HL-60 (cell line): ENCODE data around the gene VSNL1.

Source experiments
- GABPA ChIP-seq: IDR thresholded peaks from 2 replicates; pipeline ENCODE4 v1.6.1; 2012; ENCODE audit warnings: low read depth
- POLR2AphosphoS5 ChIP-seq: IDR thresholded peaks from 2 replicates; pipeline ENCODE4 v1.6.1; 2012; ENCODE audit warnings: low read depth
- SPI1 ChIP-seq: IDR thresholded peaks from 2 replicates; pipeline ENCODE4 v1.6.1; 2012; ENCODE audit warnings: low read depth, mild to moderate bottlenecking, borderline replicate concordance
- TF ChIP-seq, protein P1 (sequence below): IDR thresholded peaks from one replicate; pipeline ENCODE4 v1.5.1; 2011; ENCODE audit warnings: low read length, control low read depth, inconsistent platforms; ENCODE audit not compliant: insufficient read depth
- TF ChIP-seq, protein P2 (sequence below): IDR thresholded peaks from 2 replicates; pipeline ENCODE4 v1.6.1; 2012; ENCODE audit warnings: low read depth; ENCODE audit not compliant: insufficient replicate concordance

DNA sequence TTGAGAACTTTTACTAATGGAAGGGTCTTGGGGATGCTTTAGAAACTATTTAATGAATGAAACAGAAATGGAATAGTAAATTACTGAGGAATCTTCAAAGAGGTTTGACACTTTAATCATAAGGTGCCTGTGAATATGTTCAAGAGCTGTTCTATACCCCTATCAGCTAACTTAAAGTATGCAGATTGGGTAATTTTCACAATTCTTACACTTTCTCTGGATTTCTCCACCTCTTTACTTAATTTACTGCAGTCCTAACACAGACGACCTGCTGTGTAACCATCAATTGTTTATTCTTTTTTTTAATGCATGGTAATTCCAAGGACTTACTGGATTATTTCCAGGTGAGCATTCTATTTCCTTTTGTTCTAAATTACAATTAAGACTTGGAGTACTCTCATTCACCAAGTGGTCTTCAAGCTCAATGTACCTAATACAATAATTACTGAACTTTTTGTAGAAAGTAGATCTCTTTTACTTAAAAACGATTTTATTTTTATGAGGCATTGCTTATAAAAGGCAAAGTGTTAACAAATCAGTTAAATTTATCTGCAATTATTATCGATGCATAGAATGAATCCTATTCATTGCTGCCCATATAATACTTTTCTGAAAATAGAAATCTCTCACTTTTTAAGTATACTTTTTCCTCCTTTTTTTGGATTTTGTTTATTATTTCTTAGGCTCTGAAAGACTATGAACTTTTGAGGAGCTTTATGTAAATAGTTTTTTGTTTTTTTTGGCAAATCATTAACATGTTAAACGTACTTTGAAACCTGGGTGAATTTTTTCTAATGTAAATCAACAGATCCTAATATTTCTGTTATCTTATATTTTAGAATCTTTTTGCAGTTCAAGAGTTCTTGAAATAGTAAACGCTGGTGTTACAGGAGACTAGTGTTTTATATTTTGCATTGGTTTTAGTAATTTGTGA is 5.5 kb downstream of the VSNL1 start:
- TF ChIP-seq, protein P1, sequence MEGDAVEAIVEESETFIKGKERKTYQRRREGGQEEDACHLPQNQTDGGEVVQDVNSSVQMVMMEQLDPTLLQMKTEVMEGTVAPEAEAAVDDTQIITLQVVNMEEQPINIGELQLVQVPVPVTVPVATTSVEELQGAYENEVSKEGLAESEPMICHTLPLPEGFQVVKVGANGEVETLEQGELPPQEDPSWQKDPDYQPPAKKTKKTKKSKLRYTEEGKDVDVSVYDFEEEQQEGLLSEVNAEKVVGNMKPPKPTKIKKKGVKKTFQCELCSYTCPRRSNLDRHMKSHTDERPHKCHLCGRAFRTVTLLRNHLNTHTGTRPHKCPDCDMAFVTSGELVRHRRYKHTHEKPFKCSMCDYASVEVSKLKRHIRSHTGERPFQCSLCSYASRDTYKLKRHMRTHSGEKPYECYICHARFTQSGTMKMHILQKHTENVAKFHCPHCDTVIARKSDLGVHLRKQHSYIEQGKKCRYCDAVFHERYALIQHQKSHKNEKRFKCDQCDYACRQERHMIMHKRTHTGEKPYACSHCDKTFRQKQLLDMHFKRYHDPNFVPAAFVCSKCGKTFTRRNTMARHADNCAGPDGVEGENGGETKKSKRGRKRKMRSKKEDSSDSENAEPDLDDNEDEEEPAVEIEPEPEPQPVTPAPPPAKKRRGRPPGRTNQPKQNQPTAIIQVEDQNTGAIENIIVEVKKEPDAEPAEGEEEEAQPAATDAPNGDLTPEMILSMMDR = no peak
- TF ChIP-seq, protein P2, sequence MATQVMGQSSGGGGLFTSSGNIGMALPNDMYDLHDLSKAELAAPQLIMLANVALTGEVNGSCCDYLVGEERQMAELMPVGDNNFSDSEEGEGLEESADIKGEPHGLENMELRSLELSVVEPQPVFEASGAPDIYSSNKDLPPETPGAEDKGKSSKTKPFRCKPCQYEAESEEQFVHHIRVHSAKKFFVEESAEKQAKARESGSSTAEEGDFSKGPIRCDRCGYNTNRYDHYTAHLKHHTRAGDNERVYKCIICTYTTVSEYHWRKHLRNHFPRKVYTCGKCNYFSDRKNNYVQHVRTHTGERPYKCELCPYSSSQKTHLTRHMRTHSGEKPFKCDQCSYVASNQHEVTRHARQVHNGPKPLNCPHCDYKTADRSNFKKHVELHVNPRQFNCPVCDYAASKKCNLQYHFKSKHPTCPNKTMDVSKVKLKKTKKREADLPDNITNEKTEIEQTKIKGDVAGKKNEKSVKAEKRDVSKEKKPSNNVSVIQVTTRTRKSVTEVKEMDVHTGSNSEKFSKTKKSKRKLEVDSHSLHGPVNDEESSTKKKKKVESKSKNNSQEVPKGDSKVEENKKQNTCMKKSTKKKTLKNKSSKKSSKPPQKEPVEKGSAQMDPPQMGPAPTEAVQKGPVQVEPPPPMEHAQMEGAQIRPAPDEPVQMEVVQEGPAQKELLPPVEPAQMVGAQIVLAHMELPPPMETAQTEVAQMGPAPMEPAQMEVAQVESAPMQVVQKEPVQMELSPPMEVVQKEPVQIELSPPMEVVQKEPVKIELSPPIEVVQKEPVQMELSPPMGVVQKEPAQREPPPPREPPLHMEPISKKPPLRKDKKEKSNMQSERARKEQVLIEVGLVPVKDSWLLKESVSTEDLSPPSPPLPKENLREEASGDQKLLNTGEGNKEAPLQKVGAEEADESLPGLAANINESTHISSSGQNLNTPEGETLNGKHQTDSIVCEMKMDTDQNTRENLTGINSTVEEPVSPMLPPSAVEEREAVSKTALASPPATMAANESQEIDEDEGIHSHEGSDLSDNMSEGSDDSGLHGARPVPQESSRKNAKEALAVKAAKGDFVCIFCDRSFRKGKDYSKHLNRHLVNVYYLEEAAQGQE = no peak
- TF ChIP-seq POLR2AphosphoS5 (no peak), GABPA (no peak), SPI1 (no peak)
